ENCODE results near the gene LPIN3.

- TF ChIP-seq EZH2 (optimal IDR thresholded peaks at IDR 0.05; ENCODE audit: low read depth, low read length) = no peak
- TF ChIP-seq, protein P1, sequence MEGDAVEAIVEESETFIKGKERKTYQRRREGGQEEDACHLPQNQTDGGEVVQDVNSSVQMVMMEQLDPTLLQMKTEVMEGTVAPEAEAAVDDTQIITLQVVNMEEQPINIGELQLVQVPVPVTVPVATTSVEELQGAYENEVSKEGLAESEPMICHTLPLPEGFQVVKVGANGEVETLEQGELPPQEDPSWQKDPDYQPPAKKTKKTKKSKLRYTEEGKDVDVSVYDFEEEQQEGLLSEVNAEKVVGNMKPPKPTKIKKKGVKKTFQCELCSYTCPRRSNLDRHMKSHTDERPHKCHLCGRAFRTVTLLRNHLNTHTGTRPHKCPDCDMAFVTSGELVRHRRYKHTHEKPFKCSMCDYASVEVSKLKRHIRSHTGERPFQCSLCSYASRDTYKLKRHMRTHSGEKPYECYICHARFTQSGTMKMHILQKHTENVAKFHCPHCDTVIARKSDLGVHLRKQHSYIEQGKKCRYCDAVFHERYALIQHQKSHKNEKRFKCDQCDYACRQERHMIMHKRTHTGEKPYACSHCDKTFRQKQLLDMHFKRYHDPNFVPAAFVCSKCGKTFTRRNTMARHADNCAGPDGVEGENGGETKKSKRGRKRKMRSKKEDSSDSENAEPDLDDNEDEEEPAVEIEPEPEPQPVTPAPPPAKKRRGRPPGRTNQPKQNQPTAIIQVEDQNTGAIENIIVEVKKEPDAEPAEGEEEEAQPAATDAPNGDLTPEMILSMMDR (IDR thresholded peaks at IDR 0.05; ENCODE audit: low read length) = no peak
These were observed 68.4 kb downstream of the LPIN3 start for GRCh38 chr20:41408986-41409385.
